HepG2 (cell line): ENCODE results near the gene LRRFIP2. TPM values are rescaled to one million over a fixed set of nuclear protein-coding genes. Genes with fewer than 3 reads are reported as not detected.

ENCODE experiments used
- ATAC-seq: fragments of 200-7000 bp; cut with Tn5 transposase; 3 replicates; pipeline ENCODE4 v1.9.1; 2020; ENCODE audit warnings: mild to moderate bottlenecking, moderate library complexity
- BruUV-seq: library from RNA; stranded (reverse); fragments of 400-500 nt; replicated peaks from 2 replicates; lab custom pipeline; 2021; lab: Mats Ljungman, UMichigan
- CTCF ChIA-PET: fragments of 300-600 bp; formaldehyde crosslinking; extraction: SDS; loops from one replicate; lab custom pipeline; 2021; ENCODE audit warnings: low total read pairs, inconsistent platforms, low intra/inter-chr PET ratio; lab: Yijun Ruan, JAX
- POLR2A ChIA-PET: fragments of 350-600 bp; sonication (Branson Sonifier 250); formaldehyde crosslinking; loops from one replicate; lab custom pipeline; 2020; ENCODE audit warnings: antibody characterized with exemption, inconsistent platforms; lab: Yijun Ruan, JAX
- DNase-seq: peaks from one replicate; pipeline ENCODE4 v3.0.0-alpha.2; 2015; ENCODE audit warnings: low spot score
- FAIRE-seq: peaks from 3 replicates; lab custom pipeline; 2011; peaks lifted over from hg19 to GRCh38; lab: Jason Lieb, UNC
- H2AFZ ChIP-seq: one replicate; pipeline ENCODE4 v1.6.1; 2011; ENCODE audit warnings: low read length, inconsistent platforms
- H3K27ac ChIP-seq: fragments of 300-600 bp; 3 replicates; pipeline ENCODE4 v1.8.0; 2011; ENCODE audit warnings: mixed run types, mild to moderate bottlenecking, mixed read lengths, low read length, inconsistent platforms; ENCODE audit not compliant: insufficient read depth; ENCODE audit errors: extremely low read length
- H3K27me3 ChIP-seq, 2 experiments: fragments of 200-600 bp in 1 of 2; 2 replicates in 1 of 2; 3 replicates in 1 of 2; pipeline versions ENCODE4 v1.6.0 to v1.8.0; 2011; ENCODE audit warnings: low read length in 2 of 2, mild to moderate bottlenecking in 2 of 2, moderate library complexity in 2 of 2, inconsistent platforms in 1 of 2; ENCODE audit not compliant: insufficient read depth in 2 of 2, control insufficient read depth in 1 of 2
- H3K36me3 ChIP-seq, 2 experiments: fragments of 200-600 bp in 1 of 2; replicated peaks in 1 of 2; 2 replicates in 1 of 2; 3 replicates in 1 of 2; pipeline versions ENCODE4 v1.5.1 to v1.8.0; 2011; ENCODE audit warnings: low read length in 2 of 2, inconsistent platforms in 1 of 2; ENCODE audit not compliant: insufficient read depth in 2 of 2, control insufficient read depth in 1 of 2
- H3K4me1 ChIP-seq: 2 replicates; pipeline ENCODE4 v1.5.1; 2012; ENCODE audit warnings: low read length, inconsistent platforms; ENCODE audit not compliant: insufficient read depth
- H3K4me2 ChIP-seq: 2 replicates; pipeline ENCODE4 v1.6.0; 2011; ENCODE audit warnings: low read depth, low read length, inconsistent platforms
- H3K4me3 ChIP-seq, 3 experiments: fragments of 200-600 bp in 1 of 3; sonication (generic), shearing (Covaris generic) in 1 of 3; replicated peaks in 1 of 3; 2 replicates each; pipeline ENCODE4 v1.5.1; 2011 to 2016; ENCODE audit warnings: low read length in 3 of 3, inconsistent platforms in 2 of 3, low read depth in 2 of 3, mild to moderate bottlenecking in 2 of 3, control low read depth in 1 of 3, mixed read lengths in 1 of 3; ENCODE audit not compliant: insufficient read depth in 1 of 3
- H3K79me2 ChIP-seq: one replicate; pipeline ENCODE4 v1.6.1; 2011; ENCODE audit warnings: low read length, inconsistent platforms; ENCODE audit not compliant: insufficient read depth
- H3K9ac ChIP-seq: 2 replicates; pipeline ENCODE4 v1.6.0; 2011; ENCODE audit warnings: mild to moderate bottlenecking, low read depth, low read length, inconsistent platforms; ENCODE audit not compliant: insufficient read depth
- H3K9me3 ChIP-seq: 2 replicates; pipeline ENCODE4 v1.5.1; 2012; ENCODE audit warnings: mild to moderate bottlenecking, low read length
- H4K20me1 ChIP-seq: 2 replicates; pipeline ENCODE4 v1.6.0; 2011; ENCODE audit warnings: inconsistent platforms, mild to moderate bottlenecking, low read length, moderate library complexity; ENCODE audit not compliant: insufficient read depth
- TMF1 ChIP-seq: sonication (generic); formaldehyde crosslinking; IDR thresholded peaks from 2 replicates; pipeline ENCODE4 v1.8.1; 2022; ENCODE audit warnings: low read depth, missing genetic modification reagents
- ZBTB49 ChIP-seq: sonication (generic); formaldehyde crosslinking; IDR thresholded peaks from 2 replicates; pipeline ENCODE4 v1.4.0; 2020; ENCODE audit warnings: missing genetic modification reagents, borderline replicate concordance
- ZNF280D ChIP-seq: sonication (generic); formaldehyde crosslinking; IDR thresholded peaks from 2 replicates; pipeline ENCODE4 v1.5.1; 2020; ENCODE audit warnings: mild to moderate bottlenecking, missing genetic modification reagents
- ZNF891 ChIP-seq: sonication (generic); formaldehyde crosslinking; IDR thresholded peaks from 2 replicates; pipeline ENCODE4 v1.5.0; 2020; ENCODE audit warnings: mild to moderate bottlenecking, missing genetic modification reagents
- ZSCAN29 ChIP-seq: sonication (generic); formaldehyde crosslinking; conservative IDR thresholded peaks from 2 replicates; pipeline ENCODE4 v1.4.0; 2020; ENCODE audit warnings: mild to moderate bottlenecking, missing genetic modification reagents
- WGBS: methylation state at CpG from one replicate; pipeline ENCODE4 v1.1.6; 2017; ENCODE audit warnings: low lambda C conversion rate; 5-methylcytosine and 5-hydroxymethylcytosine counted together
- in situ Hi-C: cut with HindIII; loops from 2 replicates; pipeline ENCODE4 v1.10.0; 2017; ENCODE audit warnings: low pct_unique_long_range_greater_than_20kb; ENCODE audit not compliant: extremely low pct_ligation_motif_present
- intact Hi-C: fragments of 100-400 bp; cut with micrococcal nuclease; formaldehyde crosslinking; loops from one replicate; pipeline ENCODE4 v1.10.0; 2022; ENCODE audit not compliant: unreplicated experiment
- polyA plus RNA-seq, 8 experiments: library from polyadenylated mRNA; depleted of rRNA in 3 of 8; stranded (reverse) in 7 of 8; unstranded in 1 of 8; fragments of >200 nt; fragmentation: Illumina TruSeq in 4 of 8; extraction: Trizol in 4 of 8; gene quantifications; 2 replicates each; pipeline versions ENCODE4 v1.2.1 to v1.2.3, GENCODE V29; 2011 to 2016; ENCODE audit warnings: low read depth in 4 of 8, missing spikeins in 1 of 8, mixed read lengths in 1 of 8; ENCODE audit not compliant: insufficient read depth in 1 of 8
- total RNA-seq, 5 experiments: library from RNA; depleted of rRNA; stranded (reverse); fragments of >200 nt; fragmentation: Illumina TruSeq; extraction: Trizol; gene quantifications; 2 replicates each; pipeline ENCODE4 v1.2.3, GENCODE V29; 2016; ENCODE audit warnings: low read depth in 1 of 5

LRRFIP2 gene
- total and polyA plus RNA-seq, 2 of the 13 experiments (the other 11 are each of a cell fraction or from before 2014, with no cell fraction given), result 13.5 to 32.2 TPM

GRCh38 chr3:37031096-37031682 lies 143.2 kb downstream of the LRRFIP2 start:
- no peak for DNase-seq
- peaks cover 15 to 76% of the 10 kb centered on the region in 2 experiments for H3K36me3 ChIP-seq
- POLR2A ChIA-PET, result no interaction called here
- no peak for ATAC-seq
- H3K4me2 ChIP-seq, result no peak overlapping the region
- TF ChIP-seq ZNF891 (CRISPR knock-in tag), result no peak
- no peak for TF ChIP-seq ZNF280D (CRISPR knock-in tag)
- TF ChIP-seq ZBTB49 (CRISPR knock-in tag), result no peak
- TF ChIP-seq TMF1 (CRISPR knock-in tag), result no peak
- no peak for TF ChIP-seq ZSCAN29 (CRISPR knock-in tag)
- H3K27ac ChIP-seq, result no peak overlapping the region
- H3K9me3 ChIP-seq, result no peaks in the 10 kb centered on the region
- in situ Hi-C loops, result no loop called here
- BruUV-seq, result no TSS peak
- no peaks in the 10 kb centered on the region for H4K20me1 ChIP-seq
- no peak overlapping the region for H2AFZ ChIP-seq
- no peaks in the 10 kb centered on the region for H3K27me3 ChIP-seq
- FAIRE-seq, result no peak
- no peaks in the 10 kb centered on the region for H3K4me1 ChIP-seq
- 85% methylated on average over 5 of the region's 7 CpGs for WGBS
- no peak overlapping the region for H3K9ac ChIP-seq
- intact Hi-C loops, result no loop called here
- H3K79me2 ChIP-seq, result no peaks in the 10 kb centered on the region
- CTCF ChIA-PET, result no interaction called here
- H3K4me3 ChIP-seq, result no peak overlapping the region
